ENCODE results near the gene LRRC73.

GRCh38 chr6:43497689-43498088 is 12.5 kb downstream of the LRRC73 start:
- TF ChIP-seq CTCF (IDR thresholded peaks at IDR 0.05; ENCODE audit: low read length) (no peak), EZH2 (optimal IDR thresholded peaks at IDR 0.05; ENCODE audit: low read depth, low read length) (no peak), EZH2phosphoT487 (IDR thresholded peaks at IDR 0.05; ENCODE audit: low read length) (no peak)

Measured in MM.1S (cell line).